ENCODE data around the gene SNTB2. TPM values are rescaled to one million over a fixed set of nuclear protein-coding genes. Genes with fewer than 3 reads are reported as not detected.

Gene SNTB2
- total and polyA plus RNA-seq, 2 donors (not counting 3 experiments of a cell fraction or from before 2014, with no cell fraction given): 24.9 to 73.7 TPM

DNA sequence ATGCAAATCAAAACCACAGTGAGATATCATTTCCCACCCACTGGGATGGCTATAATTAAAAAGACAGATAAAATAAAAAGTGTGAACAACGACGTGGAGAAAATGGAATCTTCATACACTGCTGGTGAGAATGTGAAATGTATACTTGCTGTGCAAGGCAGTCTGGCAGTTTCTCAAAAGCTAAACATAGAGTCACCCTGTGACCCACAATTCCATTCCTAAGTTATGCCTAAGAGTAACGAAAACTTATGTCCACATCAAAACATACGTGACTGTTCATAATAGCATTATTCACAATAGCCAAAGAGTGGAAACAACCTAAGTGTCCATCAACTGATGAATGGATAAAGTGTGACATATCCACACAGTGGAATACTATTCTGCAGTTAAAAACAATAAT lies 86.0 kb downstream of the SNTB2 start:
- intact Hi-C loops (cut with micrococcal nuclease) (no loop called here), dilution Hi-C loops (cut with MboI; ENCODE audit: extremely low pct_ligation_motif_present, low sequenced_read_pairs) (no loop called here)
- Histone ChIP-seq H3K9me3 (replicated peaks; ENCODE audit: control insufficient read depth, insufficient read depth, low read length) (no peaks in the 10 kb centered on the region), H4K20me1 (replicated peaks; ENCODE audit: control insufficient read depth, extremely low read depth, insufficient read depth, low read length) (no peaks in the 10 kb centered on the region), H3K4me3 (replicated peaks in 1 of 3; ENCODE audit: insufficient read depth in 1 of 3, low read depth in 1 of 3, low read length in 3 of 3) (no peak overlapping the region), H3K9ac (replicated peaks; ENCODE audit: extremely low read depth, insufficient read depth, low read length) (no peak overlapping the region), H3K79me2 (ENCODE audit: control insufficient read depth, insufficient read depth, low read length) (peaks cover 10% of the 10 kb centered on the region), H3K27ac (ENCODE audit: insufficient read depth, low read depth, low read length) (no peak overlapping the region), H3K9me1 (replicated peaks; ENCODE audit: control insufficient read depth, extremely low read depth, insufficient read depth, low read length) (no peaks in the 10 kb centered on the region), H2AFZ (ENCODE audit: low read depth, low read length) (no peak overlapping the region), H3K27me3 (ENCODE audit: control insufficient read depth in 2 of 2, insufficient read depth in 2 of 2, low read length in 2 of 2) (no peaks in the 10 kb centered on the region), H3K4me1 (ENCODE audit: control insufficient read depth, extremely low read depth, insufficient read depth, low read length) (no peaks in the 10 kb centered on the region), H3K36me3 (ENCODE audit: control insufficient read depth in 2 of 2, extremely low read depth in 1 of 2, insufficient read depth in 2 of 2, low read length in 2 of 2) (peaks cover 0 to 9% of the 10 kb centered on the region in 2 experiments), H3K4me2 (ENCODE audit: insufficient read depth, low read length) (no peak overlapping the region)
- ChIA-PET CTCF (interaction anchor here (2.5 kb wide), 1 partner anchor 123 kb away, joined by 10 read pairs; no protein-coding TSS in a partner anchor), POLR2A (interaction anchor here (0.6 kb wide), 1 partner anchor 49 kb away, joined by 10 read pairs; no protein-coding TSS in a partner anchor)
- DNase-seq (ENCODE audit: low read depth, low spot score): no peak
- no TSS peak for BruUV-seq (replicated peaks)
- FAIRE-seq: no peak
- TF ChIP-seq JUN (IDR thresholded peaks at IDR 0.05; ENCODE audit: borderline replicate concordance, insufficient read depth, insufficient read length, low read depth) (no peak), POLR2A (IDR thresholded peaks at IDR 0.05; ENCODE audit: low read depth, low read length) (no peak), FOS (IDR thresholded peaks at IDR 0.05; ENCODE audit: borderline replicate concordance, insufficient read depth, low read length) (no peak), MYC (IDR thresholded peaks at IDR 0.05; ENCODE audit: low read depth, low read length) (no peak), POLR2AphosphoS5 (IDR thresholded peaks at IDR 0.05; ENCODE audit: insufficient read depth, low read depth, low read length) (no peak), GATA2 (IDR thresholded peaks at IDR 0.05; ENCODE audit: insufficient read depth, insufficient read length, low read depth, low read length) (no peak), EZH2 (IDR thresholded peaks at IDR 0.05; ENCODE audit: borderline replicate concordance, low read depth, low read length, severe bottlenecking) (no peak)
- TF ChIP-seq, protein P1, sequence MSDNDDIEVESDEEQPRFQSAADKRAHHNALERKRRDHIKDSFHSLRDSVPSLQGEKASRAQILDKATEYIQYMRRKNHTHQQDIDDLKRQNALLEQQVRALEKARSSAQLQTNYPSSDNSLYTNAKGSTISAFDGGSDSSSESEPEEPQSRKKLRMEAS (IDR thresholded peaks at IDR 0.05; ENCODE audit: insufficient read depth, insufficient read length): no peak
- TF ChIP-seq, protein P2, sequence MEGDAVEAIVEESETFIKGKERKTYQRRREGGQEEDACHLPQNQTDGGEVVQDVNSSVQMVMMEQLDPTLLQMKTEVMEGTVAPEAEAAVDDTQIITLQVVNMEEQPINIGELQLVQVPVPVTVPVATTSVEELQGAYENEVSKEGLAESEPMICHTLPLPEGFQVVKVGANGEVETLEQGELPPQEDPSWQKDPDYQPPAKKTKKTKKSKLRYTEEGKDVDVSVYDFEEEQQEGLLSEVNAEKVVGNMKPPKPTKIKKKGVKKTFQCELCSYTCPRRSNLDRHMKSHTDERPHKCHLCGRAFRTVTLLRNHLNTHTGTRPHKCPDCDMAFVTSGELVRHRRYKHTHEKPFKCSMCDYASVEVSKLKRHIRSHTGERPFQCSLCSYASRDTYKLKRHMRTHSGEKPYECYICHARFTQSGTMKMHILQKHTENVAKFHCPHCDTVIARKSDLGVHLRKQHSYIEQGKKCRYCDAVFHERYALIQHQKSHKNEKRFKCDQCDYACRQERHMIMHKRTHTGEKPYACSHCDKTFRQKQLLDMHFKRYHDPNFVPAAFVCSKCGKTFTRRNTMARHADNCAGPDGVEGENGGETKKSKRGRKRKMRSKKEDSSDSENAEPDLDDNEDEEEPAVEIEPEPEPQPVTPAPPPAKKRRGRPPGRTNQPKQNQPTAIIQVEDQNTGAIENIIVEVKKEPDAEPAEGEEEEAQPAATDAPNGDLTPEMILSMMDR (IDR thresholded peaks at IDR 0.05; ENCODE audit: extremely low read depth in 1 of 2, insufficient read depth in 1 of 2, low read depth in 1 of 2, low read length in 2 of 2): no peak

Measured in endothelial cell of umbilical vein (primary cell).